ENCODE data around the gene PSIP1.
"Not testable (repeated sequence)": the region's sequence is repeated elsewhere in the genome, so short reads cannot be mapped to it uniquely, and the experiment has no call there.

Gene PSIP1

DNA sequence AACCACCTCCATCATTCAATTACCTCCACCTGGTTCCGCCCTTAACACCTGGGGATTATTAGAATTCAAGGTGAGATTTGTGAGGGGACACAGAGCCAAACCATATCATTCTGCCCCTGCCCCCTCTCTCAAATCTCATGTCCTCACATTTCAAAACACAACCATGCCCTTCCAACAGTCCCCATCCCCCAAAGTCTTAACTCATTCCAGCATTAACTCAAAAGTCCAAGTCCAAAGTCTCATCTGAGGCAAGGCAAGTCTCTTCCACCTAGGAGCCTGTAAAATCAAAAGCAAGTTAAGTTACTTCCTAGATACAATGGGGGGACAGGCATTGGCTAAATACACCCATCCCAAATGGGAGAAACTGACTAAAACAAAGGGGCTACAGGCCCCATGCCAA, 18.8 kb downstream of the PSIP1 start:
- Mint-ChIP-seq H3K27ac (no peak overlapping the region), H3K9me3 (no peaks in the 10 kb centered on the region), H3K27me3 (no peaks in the 10 kb centered on the region), H3K36me3 (ENCODE audit: low read depth) (peaks cover 40% of the 10 kb centered on the region), H3K4me1 (ENCODE audit: low read depth) (no peaks in the 10 kb centered on the region), H3K4me3 (no peak overlapping the region)
- intact Hi-C loops (cut with micrococcal nuclease), result no loop called here

- Mint-ChIP-seq H3K27me3 (no peaks in the 10 kb centered on the region), H3K4me1 (ENCODE audit: low read depth) (no peaks in the 10 kb centered on the region), H3K27ac (no peak overlapping the region), H3K4me3 (no peak overlapping the region), H3K9me3 (no peaks in the 10 kb centered on the region), H3K36me3 (ENCODE audit: low read depth) (peaks cover 61% of the 10 kb centered on the region)
- intact Hi-C loops (cut with micrococcal nuclease), result no loop called here
Measured at GRCh38 chr9:15485836-15486666, 24.7 kb downstream of the PSIP1 start.

GRCh38 chr9:15484802-15485201, 26.0 kb downstream of the PSIP1 start:
- Mint-ChIP-seq H3K4me1 (ENCODE audit: low read depth) (no peaks in the 10 kb centered on the region), H3K9me3 (no peaks in the 10 kb centered on the region), H3K27me3 (no peaks in the 10 kb centered on the region), H3K27ac (no peak overlapping the region), H3K4me3 (no peak overlapping the region), H3K36me3 (ENCODE audit: low read depth) (peaks cover 66% of the 10 kb centered on the region)
- intact Hi-C loops (cut with micrococcal nuclease), result no loop called here

DNA sequence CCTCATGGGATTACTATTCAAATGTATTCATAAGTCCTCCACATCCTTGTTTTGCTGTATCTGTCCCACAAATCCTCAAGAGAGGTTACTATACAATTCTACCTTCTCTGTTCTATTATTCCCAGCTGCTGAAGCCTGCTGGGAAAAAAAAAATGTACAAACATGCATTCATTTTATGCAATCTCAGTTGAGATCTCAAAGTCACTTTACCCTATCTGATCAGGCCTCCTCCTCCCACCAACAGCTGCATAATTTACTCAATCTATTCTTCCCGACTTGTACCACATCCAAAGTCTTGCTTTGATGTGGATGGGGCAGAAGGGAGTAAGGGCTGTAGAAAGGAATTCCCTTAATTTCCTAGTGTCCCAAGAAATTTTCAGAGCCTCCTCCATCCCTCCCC, 28.6 kb downstream of the PSIP1 start:
- H3K27me3 Mint-ChIP-seq, result no peaks in the 10 kb centered on the region
- no peak overlapping the region for H3K27ac Mint-ChIP-seq
- intact Hi-C loops (cut with micrococcal nuclease), result no loop called here
- H3K9me3 Mint-ChIP-seq, result no peaks in the 10 kb centered on the region
- peaks cover 56% of the 10 kb centered on the region for H3K36me3 Mint-ChIP-seq (ENCODE audit: low read depth)
- no peaks in the 10 kb centered on the region for H3K4me1 Mint-ChIP-seq (ENCODE audit: low read depth)
- H3K4me3 Mint-ChIP-seq, result no peak overlapping the region

DNA sequence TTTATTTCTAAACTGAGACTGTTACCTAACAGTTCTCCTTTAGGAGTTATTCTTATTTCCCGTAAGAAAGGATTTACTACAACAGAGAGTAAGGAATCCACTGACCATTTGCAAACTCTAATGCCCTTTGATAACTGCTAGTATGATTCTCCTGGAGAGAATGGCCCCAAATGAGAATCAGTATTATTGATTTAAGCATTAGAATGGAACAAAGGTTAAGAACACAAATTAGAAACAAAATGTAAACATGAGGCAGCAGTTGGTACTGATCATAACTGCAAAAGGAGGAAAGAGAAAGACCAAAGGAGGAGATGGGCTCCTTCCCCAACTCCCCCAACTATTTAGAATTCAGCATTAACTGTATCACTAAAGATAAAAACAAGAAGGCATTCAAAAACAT, 30.7 kb downstream of the PSIP1 start:
- Mint-ChIP-seq H3K4me3 (no peak overlapping the region), H3K9me3 (no peaks in the 10 kb centered on the region), H3K27ac (no peak overlapping the region), H3K4me1 (ENCODE audit: low read depth) (no peaks in the 10 kb centered on the region), H3K36me3 (ENCODE audit: low read depth) (peaks cover 54% of the 10 kb centered on the region), H3K27me3 (no peaks in the 10 kb centered on the region)
- intact Hi-C loops (cut with micrococcal nuclease), result no loop called here

- Mint-ChIP-seq H3K27ac (no peak overlapping the region), H3K4me1 (ENCODE audit: low read depth) (no peaks in the 10 kb centered on the region), H3K4me3 (no peak overlapping the region)
Measured at GRCh38 chr9:15475923-15476536, 34.7 kb downstream of the PSIP1 start.

DNA sequence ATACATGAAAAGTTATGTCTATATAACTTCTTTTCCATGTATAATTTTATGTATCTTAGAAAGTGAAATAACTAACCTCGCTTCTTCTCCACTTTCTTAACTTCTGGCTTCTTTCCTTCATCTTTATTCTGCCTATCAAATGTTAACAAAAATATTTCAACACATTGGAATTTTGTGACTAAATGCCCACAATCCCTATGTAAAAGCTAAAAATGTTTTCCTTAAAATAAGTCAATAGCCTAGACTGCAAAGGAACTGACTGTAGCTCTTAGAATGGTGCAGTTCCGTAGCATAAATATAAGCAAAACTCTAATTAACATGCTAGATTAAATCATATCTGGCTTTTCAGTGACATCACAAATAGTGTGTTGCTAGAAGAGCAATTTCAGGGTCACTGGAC, 40.9 kb downstream of the PSIP1 start:
- H3K36me3 Mint-ChIP-seq (ENCODE audit: low read depth), result peaks cover 78% of the 10 kb centered on the region
- H3K27ac Mint-ChIP-seq, result no peak overlapping the region
- H3K4me1 Mint-ChIP-seq (ENCODE audit: low read depth), result no peaks in the 10 kb centered on the region
- no peak overlapping the region for H3K4me3 Mint-ChIP-seq
- intact Hi-C loops (cut with micrococcal nuclease), result loop anchor here (5.0 to 10.0 kb wide), 2 partner anchors 38 to 135 kb away; no protein-coding TSS in a partner anchor
- no peaks in the 10 kb centered on the region for H3K9me3 Mint-ChIP-seq
- H3K27me3 Mint-ChIP-seq, result no peaks in the 10 kb centered on the region

More at GRCh38 chr9:15475923-15476536, 34.7 kb downstream of the PSIP1 start:
- peaks cover 57% of the 10 kb centered on the region for H3K36me3 Mint-ChIP-seq (ENCODE audit: low read depth)
- H3K27me3 Mint-ChIP-seq, result no peaks in the 10 kb centered on the region
- intact Hi-C loops (cut with micrococcal nuclease), result no loop called here
- H3K9me3 Mint-ChIP-seq, result no peaks in the 10 kb centered on the region

DNA sequence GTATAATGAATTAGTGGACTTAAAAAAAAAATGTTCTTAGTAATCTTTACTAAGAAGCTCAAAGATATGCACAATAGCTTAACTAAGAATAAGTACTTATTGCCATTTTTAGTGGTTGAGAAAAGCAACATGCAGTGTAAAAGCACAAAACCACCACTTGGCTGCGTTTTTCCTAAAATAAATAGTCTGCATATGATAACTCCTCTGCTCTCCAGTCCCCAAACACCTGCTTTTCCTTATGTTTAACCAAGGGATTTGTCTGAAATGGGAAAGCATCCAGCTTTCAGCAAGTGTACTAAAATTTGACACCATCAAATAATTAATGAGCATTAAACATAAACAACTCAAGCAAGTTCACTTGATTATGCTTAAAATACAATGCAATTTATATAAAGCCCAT, 41.4 kb downstream of the PSIP1 start:
- no peaks in the 10 kb centered on the region for H3K9me3 Mint-ChIP-seq
- no peaks in the 10 kb centered on the region for H3K27me3 Mint-ChIP-seq
- H3K4me1 Mint-ChIP-seq (ENCODE audit: low read depth), result no peaks in the 10 kb centered on the region
- no peak overlapping the region for H3K27ac Mint-ChIP-seq
- peaks cover 83% of the 10 kb centered on the region for H3K36me3 Mint-ChIP-seq (ENCODE audit: low read depth)
- no peak overlapping the region for H3K4me3 Mint-ChIP-seq
- intact Hi-C loops (cut with micrococcal nuclease), result loop anchor here (5.0 to 10.0 kb wide), 2 partner anchors 37 to 135 kb away; no protein-coding TSS in a partner anchor

DNA sequence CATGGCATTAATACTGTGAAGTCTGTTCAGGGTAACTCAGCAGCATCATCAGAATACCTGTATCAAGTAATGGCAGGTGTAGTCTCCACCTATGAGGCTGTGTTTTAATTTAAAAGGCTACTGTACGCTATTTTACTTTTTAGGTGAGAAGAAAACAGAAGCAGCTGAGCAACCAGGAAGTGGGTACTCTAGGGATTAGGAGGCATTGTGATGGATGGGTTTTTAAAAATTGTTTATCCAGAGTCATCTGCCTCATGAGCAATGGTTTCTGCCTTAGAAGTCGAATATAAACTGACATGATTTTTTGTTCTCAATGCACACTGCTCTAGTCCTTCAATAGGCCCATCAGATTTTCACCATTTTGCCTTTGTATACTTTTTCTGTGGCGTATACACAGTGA, 42.6 kb downstream of the PSIP1 start:
- no peaks in the 10 kb centered on the region for H3K27me3 Mint-ChIP-seq
- H3K4me1 Mint-ChIP-seq (ENCODE audit: low read depth), result no peaks in the 10 kb centered on the region
- intact Hi-C loops (cut with micrococcal nuclease), result loop anchor here (5.0 to 10.0 kb wide), 2 partner anchors 36 to 137 kb away; no protein-coding TSS in a partner anchor
- H3K27ac Mint-ChIP-seq, result no peak overlapping the region
- peaks cover 82% of the 10 kb centered on the region for H3K36me3 Mint-ChIP-seq (ENCODE audit: low read depth)
- no peak overlapping the region for H3K4me3 Mint-ChIP-seq
- no peaks in the 10 kb centered on the region for H3K9me3 Mint-ChIP-seq

- Mint-ChIP-seq H3K36me3 (ENCODE audit: low read depth) (peaks cover 88% of the 10 kb centered on the region), H3K27ac (no peak overlapping the region), H3K4me3 (no peak overlapping the region), H3K27me3 (no peaks in the 10 kb centered on the region), H3K4me1 (ENCODE audit: low read depth) (no peaks in the 10 kb centered on the region), H3K9me3 (no peaks in the 10 kb centered on the region)
- intact Hi-C loops (cut with micrococcal nuclease), result loop anchor here (10.0 kb wide), 1 partner anchor 143 kb away; no protein-coding TSS in a partner anchor
Measured at GRCh38 chr9:15461601-15462000, 49.2 kb downstream of the PSIP1 start.

GRCh38 chr9:15461056-15461455, 49.7 kb downstream of the PSIP1 start:
- no peaks in the 10 kb centered on the region for H3K4me1 Mint-ChIP-seq (ENCODE audit: low read depth)
- H3K4me3 Mint-ChIP-seq, result no peak overlapping the region
- no peaks in the 10 kb centered on the region for H3K9me3 Mint-ChIP-seq
- H3K27me3 Mint-ChIP-seq, result no peaks in the 10 kb centered on the region
- no peak overlapping the region for H3K27ac Mint-ChIP-seq
- peaks cover 88% of the 10 kb centered on the region for H3K36me3 Mint-ChIP-seq (ENCODE audit: low read depth)
- intact Hi-C loops (cut with micrococcal nuclease), result loop anchor here (10.0 kb wide), 1 partner anchor 144 kb away; no protein-coding TSS in a partner anchor

GRCh38 chr9:15453956-15454355, 56.8 kb downstream of the PSIP1 start:
- Mint-ChIP-seq H3K4me1 (ENCODE audit: low read depth) (no peaks in the 10 kb centered on the region), H3K9me3 (no peaks in the 10 kb centered on the region), H3K4me3 (no peak overlapping the region), H3K36me3 (ENCODE audit: low read depth) (peaks cover 81% of the 10 kb centered on the region), H3K27ac (no peak overlapping the region), H3K27me3 (no peaks in the 10 kb centered on the region)
- intact Hi-C loops (cut with micrococcal nuclease), result no loop called here

GRCh38 chr9:15444141-15444540, 66.6 kb downstream of the PSIP1 start:
- no peaks in the 10 kb centered on the region for H3K4me1 Mint-ChIP-seq (ENCODE audit: low read depth)
- intact Hi-C loops (cut with micrococcal nuclease), result no loop called here
- no peak overlapping the region for H3K4me3 Mint-ChIP-seq
- peaks cover 81% of the 10 kb centered on the region for H3K36me3 Mint-ChIP-seq (ENCODE audit: low read depth)
- H3K27me3 Mint-ChIP-seq, result no peaks in the 10 kb centered on the region
- H3K9me3 Mint-ChIP-seq, result no peaks in the 10 kb centered on the region
- H3K27ac Mint-ChIP-seq, result no peak overlapping the region

GRCh38 chr9:15442264-15442663, 68.5 kb downstream of the PSIP1 start:
- H3K4me1 Mint-ChIP-seq (ENCODE audit: low read depth); H3K27me3 Mint-ChIP-seq; H3K27ac Mint-ChIP-seq; intact Hi-C loops (cut with micrococcal nuclease); H3K9me3 Mint-ChIP-seq; H3K4me3 Mint-ChIP-seq: not testable (repeated sequence)
- H3K36me3 Mint-ChIP-seq (ENCODE audit: low read depth), result peaks cover 79% of the 10 kb centered on the region

Data from dendritic cell treated with granulocyte-macrophage colony-stimulating factor and Interleukin-4, amounts not matched to agents 40 ng/mL and 50 ng/mL, for 4 days (primary cell).